PC-9 (cell line): ENCODE measurements around the gene KIF16B. TPM values are rescaled to one million over a fixed set of nuclear protein-coding genes. Genes with fewer than 3 reads are reported as not detected.

Experiments
- BruUV-seq: library from RNA; stranded (reverse); fragments of 400-500 nt; replicated peaks from 2 replicates; lab custom pipeline; 2021; lab: Mats Ljungman, UMichigan
- CTCF ChIA-PET: fragments of 300-600 bp; sonication (Branson Sonifier 250); formaldehyde crosslinking; loops from one replicate; lab custom pipeline; 2022; ENCODE audit warnings: antibody characterized with exemption; lab: Charles Lee
- POLR2A ChIA-PET: fragments of 300-600 bp; sonication (Branson Sonifier 250); formaldehyde crosslinking; loops from one replicate; lab custom pipeline; 2022; ENCODE audit warnings: antibody characterized with exemption; ENCODE audit not compliant: unreplicated experiment; lab: Charles Lee
- DNase-seq, 2 experiments: peaks; one replicate each; pipeline versions ENCODE4 v3.0.0 to v3.0.0-alpha.2; 2015 to 2022; ENCODE audit warnings: mixed read lengths in 1 of 2
- H2AFZ ChIP-seq: fragments of 200-600 bp; sonication (generic); 2 replicates; pipeline ENCODE4 v1.8.1; 2017; ENCODE audit warnings: antibody characterized with exemption
- H3F3A ChIP-seq: fragments of 200-600 bp; sonication (generic); 2 replicates; pipeline ENCODE4 v1.8.1; 2017; ENCODE audit warnings: antibody characterized with exemption, mild to moderate bottlenecking, low read depth; ENCODE audit not compliant: insufficient read depth
- H3K27ac ChIP-seq: fragments of 200-600 bp; sonication (generic); 2 replicates; pipeline ENCODE4 v1.6.1; 2016; ENCODE audit warnings: mixed run types
- H3K27me3 ChIP-seq: fragments of 200-600 bp; sonication (generic); 2 replicates; pipeline ENCODE4 v1.6.1; 2016; ENCODE audit warnings: low read depth, mixed run types; ENCODE audit not compliant: insufficient read depth
- H3K36me3 ChIP-seq: fragments of 200-600 bp; sonication (generic); 2 replicates; pipeline ENCODE4 v1.6.1; 2016; ENCODE audit warnings: low read depth, mixed run types
- H3K4me1 ChIP-seq: fragments of 200-600 bp; sonication (generic); replicated peaks from 2 replicates; pipeline ENCODE4 v1.6.1; 2016; ENCODE audit warnings: mixed run types; ENCODE audit not compliant: insufficient read depth
- H3K4me2 ChIP-seq: fragments of 200-600 bp; sonication (generic); 2 replicates; pipeline ENCODE4 v1.6.1; 2017; ENCODE audit warnings: mixed run types
- H3K4me3 ChIP-seq: fragments of 200-600 bp; sonication (generic); 2 replicates; pipeline ENCODE4 v1.6.1; 2016; ENCODE audit warnings: mixed run types
- H3K79me2 ChIP-seq: fragments of 200-600 bp; sonication (generic); 2 replicates; pipeline ENCODE4 v1.6.1; 2017; ENCODE audit warnings: low read depth, mixed run types
- H3K9me2 ChIP-seq: fragments of 200-600 bp; sonication (generic); 2 replicates; pipeline ENCODE4 v1.8.1; 2017; ENCODE audit warnings: mild to moderate bottlenecking; ENCODE audit not compliant: insufficient read depth
- H3K9me3 ChIP-seq: fragments of 200-600 bp; sonication (generic); 2 replicates; pipeline ENCODE4 v1.8.1; 2016; ENCODE audit warnings: low read depth; ENCODE audit not compliant: insufficient read depth
- H4K20me1 ChIP-seq: fragments of 200-600 bp; sonication (generic); 2 replicates; pipeline ENCODE4 v1.8.1; 2017; ENCODE audit not compliant: insufficient read depth
- EZH2 ChIP-seq: fragments of 200-600 bp; sonication (generic); IDR thresholded peaks from 2 replicates; pipeline ENCODE4 v1.8.0; 2017; ENCODE audit warnings: antibody characterized with exemption, low read depth
- intact Hi-C: fragments of 100-400 bp; cut with micrococcal nuclease; formaldehyde crosslinking; loops from one replicate; pipeline ENCODE4 v1.10.0; 2022; ENCODE audit not compliant: unreplicated experiment
- total RNA-seq: library from RNA; stranded (reverse); gene quantifications from 2 replicates; pipeline ENCODE4 v1.2.3, GENCODE V29; 2021
- TF ChIP-seq, protein P1 (sequence below): fragments of 200-600 bp; sonication (generic); conservative IDR thresholded peaks from 2 replicates; pipeline ENCODE4 v1.6.1; 2017; ENCODE audit warnings: mixed run types, antibody characterized with exemption, mild to moderate bottlenecking, moderate library complexity

KIF16B gene
- total RNA-seq, 1 experiment from 2014 or later: 17.6 TPM

- Histone ChIP-seq H3K9me2 (no peaks in the 10 kb centered on the region), H3F3A (no peaks in the 10 kb centered on the region), H3K4me1 (no peaks in the 10 kb centered on the region), H3K27me3 (no peaks in the 10 kb centered on the region), H3K79me2 (no peaks in the 10 kb centered on the region), H3K27ac (no peak overlapping the region), H4K20me1 (no peaks in the 10 kb centered on the region), H3K36me3 (no peaks in the 10 kb centered on the region), H3K4me2 (no peak overlapping the region), H3K9me3 (no peaks in the 10 kb centered on the region), H2AFZ (no peak overlapping the region), H3K4me3 (no peak overlapping the region)
- DNase-seq: no peak
- BruUV-seq: no TSS peak
- CTCF ChIA-PET: no interaction called here
- TF ChIP-seq, protein P1, sequence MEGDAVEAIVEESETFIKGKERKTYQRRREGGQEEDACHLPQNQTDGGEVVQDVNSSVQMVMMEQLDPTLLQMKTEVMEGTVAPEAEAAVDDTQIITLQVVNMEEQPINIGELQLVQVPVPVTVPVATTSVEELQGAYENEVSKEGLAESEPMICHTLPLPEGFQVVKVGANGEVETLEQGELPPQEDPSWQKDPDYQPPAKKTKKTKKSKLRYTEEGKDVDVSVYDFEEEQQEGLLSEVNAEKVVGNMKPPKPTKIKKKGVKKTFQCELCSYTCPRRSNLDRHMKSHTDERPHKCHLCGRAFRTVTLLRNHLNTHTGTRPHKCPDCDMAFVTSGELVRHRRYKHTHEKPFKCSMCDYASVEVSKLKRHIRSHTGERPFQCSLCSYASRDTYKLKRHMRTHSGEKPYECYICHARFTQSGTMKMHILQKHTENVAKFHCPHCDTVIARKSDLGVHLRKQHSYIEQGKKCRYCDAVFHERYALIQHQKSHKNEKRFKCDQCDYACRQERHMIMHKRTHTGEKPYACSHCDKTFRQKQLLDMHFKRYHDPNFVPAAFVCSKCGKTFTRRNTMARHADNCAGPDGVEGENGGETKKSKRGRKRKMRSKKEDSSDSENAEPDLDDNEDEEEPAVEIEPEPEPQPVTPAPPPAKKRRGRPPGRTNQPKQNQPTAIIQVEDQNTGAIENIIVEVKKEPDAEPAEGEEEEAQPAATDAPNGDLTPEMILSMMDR: no peak
- no peak for TF ChIP-seq EZH2
- intact Hi-C loops: no loop called here
- POLR2A ChIA-PET: no interaction called here
These were observed 212.6 kb downstream of the KIF16B start for GRCh38 chr20:16360668-16361067.

GRCh38 chr20:16353417-16353781 is 219.8 kb downstream of the KIF16B start:
- no peak overlapping the region for H3K27ac ChIP-seq
- H3K4me2 ChIP-seq: no peak overlapping the region
- intact Hi-C loops: no loop called here
- no peak for DNase-seq
- H3K9me2 ChIP-seq: no peaks in the 10 kb centered on the region
- H4K20me1 ChIP-seq: no peaks in the 10 kb centered on the region
- no peak overlapping the region for H2AFZ ChIP-seq
- ChIA-PET CTCF (no interaction called here), POLR2A (no interaction called here)
- no peaks in the 10 kb centered on the region for H3K9me3 ChIP-seq
- H3K79me2 ChIP-seq: no peaks in the 10 kb centered on the region
- H3K4me1 ChIP-seq: no peaks in the 10 kb centered on the region
- no peaks in the 10 kb centered on the region for H3F3A ChIP-seq
- no peaks in the 10 kb centered on the region for H3K27me3 ChIP-seq
- no peak overlapping the region for H3K4me3 ChIP-seq
- no TSS peak for BruUV-seq
- TF ChIP-seq, protein P1: no peak
- TF ChIP-seq EZH2: no peak
- H3K36me3 ChIP-seq: no peaks in the 10 kb centered on the region

DNA sequence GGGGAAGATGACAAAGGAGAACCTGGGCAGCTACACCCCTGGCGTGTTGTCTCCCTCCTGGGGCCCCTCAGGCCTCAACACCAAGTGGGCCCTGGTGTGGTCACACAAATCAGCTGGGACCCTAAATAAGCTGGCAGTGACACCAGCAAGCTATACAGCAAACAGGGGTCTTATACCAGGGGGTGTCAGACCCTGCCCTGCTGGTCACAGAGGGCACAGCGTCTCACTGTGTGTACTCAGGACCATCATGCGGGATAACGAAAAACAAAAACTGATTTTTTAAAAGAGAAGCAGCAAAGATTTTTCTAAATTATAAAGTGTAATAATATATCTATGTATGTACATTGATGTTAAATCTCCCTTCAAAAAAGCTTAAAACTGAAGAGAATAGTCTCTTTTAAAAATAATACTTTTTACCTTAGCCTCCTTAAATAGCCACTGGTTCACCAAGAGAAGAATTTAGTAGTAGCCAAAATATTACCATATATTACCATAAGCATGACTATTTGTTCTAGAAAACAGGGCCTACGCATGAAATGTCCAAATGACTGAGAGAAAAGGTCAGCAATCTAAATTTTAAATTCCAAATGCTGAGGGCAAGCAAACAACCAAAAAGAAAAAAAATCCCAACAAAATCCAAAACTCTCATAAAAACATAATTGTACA is 220.4 kb downstream of the KIF16B start:
- H3F3A ChIP-seq: no peaks in the 10 kb centered on the region
- no peaks in the 10 kb centered on the region for H4K20me1 ChIP-seq
- no peaks in the 10 kb centered on the region for H3K9me2 ChIP-seq
- no peaks in the 10 kb centered on the region for H3K9me3 ChIP-seq
- H3K27ac ChIP-seq: no peak overlapping the region
- no peak for DNase-seq
- H3K4me1 ChIP-seq: no peaks in the 10 kb centered on the region
- no TSS peak for BruUV-seq
- no peaks in the 10 kb centered on the region for H3K36me3 ChIP-seq
- intact Hi-C loops: no loop called here
- no peaks in the 10 kb centered on the region for H3K79me2 ChIP-seq
- H3K27me3 ChIP-seq: no peaks in the 10 kb centered on the region
- no peak overlapping the region for H3K4me2 ChIP-seq
- POLR2A ChIA-PET: no interaction called here
- H3K4me3 ChIP-seq: no peak overlapping the region
- CTCF ChIA-PET: no interaction called here
- TF ChIP-seq EZH2: no peak
- TF ChIP-seq, protein P1: no peak
- H2AFZ ChIP-seq: no peak overlapping the region
